CD4-positive, alpha-beta T cell treated with Interleukin-17A for 1 hour (primary cell): ENCODE results near the gene FBN2.
"Not testable (repeated sequence)": the region's sequence is repeated elsewhere in the genome, so short reads cannot be mapped to it uniquely, and the experiment has no call there.

ENCODE experiments used
- DNase-seq: peaks from one replicate; pipeline ENCODE4 v3.0.0-alpha.2; 2020

Gene FBN2

DNA sequence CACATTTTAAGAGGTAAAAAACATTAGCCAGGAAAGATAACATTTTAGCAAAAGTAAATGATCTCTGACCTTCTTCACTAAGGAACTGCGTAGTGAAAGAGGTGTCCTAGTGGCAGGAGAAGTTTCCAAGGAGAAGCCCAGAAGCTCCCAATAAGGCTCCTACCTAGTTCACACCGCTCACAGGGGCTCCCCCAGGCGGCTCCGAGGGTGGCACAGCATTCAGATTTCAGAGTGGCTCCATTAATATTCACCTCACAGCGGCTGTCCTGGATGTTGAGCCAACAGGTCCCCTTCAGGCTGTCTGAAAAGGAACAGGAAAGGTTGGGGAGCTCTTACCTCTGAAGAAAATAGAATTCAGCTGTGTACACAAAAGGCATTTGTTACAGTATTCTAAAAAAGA is 187.3 kb downstream of the FBN2 start:
- DNase-seq = no peak

DNA sequence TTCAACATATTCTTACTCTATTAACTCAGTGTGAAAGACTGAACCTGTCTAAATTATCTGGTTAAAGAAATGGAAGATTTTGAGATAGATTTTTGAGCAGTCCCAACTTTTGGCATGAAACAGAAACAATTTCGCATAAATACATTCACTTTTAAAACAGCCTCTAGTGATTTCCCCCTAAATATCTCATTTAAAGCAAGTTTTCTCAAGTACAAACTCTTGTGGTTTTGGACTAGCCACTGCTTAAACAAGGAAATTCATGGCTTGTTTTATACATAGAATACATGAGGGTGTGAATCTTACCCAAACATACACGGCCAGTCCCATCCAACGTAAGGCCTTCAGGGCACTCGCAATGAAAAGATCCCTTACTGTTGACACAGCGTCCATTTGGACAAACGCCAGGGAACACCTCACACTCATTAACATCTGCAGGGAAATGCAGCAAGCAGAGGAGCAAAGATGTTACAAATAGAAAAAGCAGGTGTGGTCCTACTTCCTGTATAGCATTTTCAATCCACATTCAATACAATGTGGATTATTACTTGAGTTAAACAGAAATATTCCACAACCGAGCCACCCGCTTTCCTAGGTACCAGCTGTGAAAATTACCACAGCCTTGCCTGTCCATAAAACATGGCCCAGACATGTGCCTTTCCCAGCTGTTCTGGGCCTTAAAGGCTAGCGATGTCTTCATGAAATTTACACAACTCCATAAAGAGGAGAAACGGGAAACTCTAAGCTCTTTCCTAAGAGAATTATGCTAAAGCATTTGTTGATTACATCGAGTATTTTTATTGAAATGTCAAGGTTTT is 188.8 kb downstream of the FBN2 start:
- no peak for DNase-seq

DNA sequence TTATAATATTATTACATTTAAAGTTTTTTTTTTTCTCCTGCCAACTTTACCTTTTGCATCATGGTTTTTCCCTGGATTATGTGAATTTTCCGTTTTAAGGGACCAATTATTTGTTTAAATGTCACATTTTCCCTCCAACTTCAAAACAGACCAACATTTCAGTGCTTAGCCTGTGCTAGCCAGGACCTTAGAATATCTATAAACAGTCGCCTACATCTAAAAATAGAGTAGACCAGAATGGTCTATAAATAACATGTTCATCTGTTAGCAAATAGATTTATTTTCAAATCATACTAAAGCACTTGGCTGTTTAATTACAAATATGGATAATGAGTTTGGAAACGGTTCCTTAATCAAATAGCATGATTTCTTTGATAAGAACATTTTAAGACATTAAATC is 192.0 kb downstream of the FBN2 start:
- no peak for DNase-seq

DNA sequence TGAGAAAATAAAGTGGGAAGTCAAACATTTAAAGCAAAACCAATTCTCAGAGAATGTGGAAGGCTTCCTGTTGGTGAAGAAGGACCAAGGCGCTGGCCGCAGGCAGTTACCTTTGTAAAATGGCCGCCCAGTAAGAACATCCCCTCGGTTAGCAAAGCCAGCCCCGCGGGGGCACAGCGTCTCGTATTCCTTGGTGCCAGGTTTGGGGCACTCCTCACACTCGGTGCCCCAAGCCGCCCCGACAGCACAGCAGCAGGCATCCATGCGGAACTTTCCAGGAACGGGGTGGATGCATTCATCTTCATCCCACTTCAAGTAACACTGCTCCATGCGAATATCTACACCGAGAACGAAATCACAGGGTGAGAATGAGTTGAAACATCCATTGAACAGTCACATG is 192.8 kb downstream of the FBN2 start:
- DNase-seq = no peak

DNA sequence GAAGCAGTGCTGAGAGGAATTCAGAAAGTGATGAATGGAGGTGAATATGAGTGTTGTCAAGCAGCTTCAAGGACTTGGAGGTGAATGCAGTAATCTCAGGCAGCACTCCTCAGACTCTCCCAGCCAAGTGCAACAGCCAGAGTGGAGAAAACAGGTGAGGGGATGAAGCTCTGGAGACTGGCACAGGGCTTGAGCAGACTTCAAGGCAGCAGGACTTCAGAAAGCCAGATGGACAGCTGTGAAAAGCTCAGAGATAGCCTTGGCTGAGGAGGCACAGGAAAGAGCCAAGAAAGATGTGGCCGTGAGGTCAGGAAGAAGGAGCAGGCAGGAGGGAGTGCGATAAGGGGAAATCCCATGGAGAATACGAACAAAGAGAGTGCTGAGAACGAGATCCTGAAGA is 194.9 kb downstream of the FBN2 start:
- no peak for DNase-seq

DNA sequence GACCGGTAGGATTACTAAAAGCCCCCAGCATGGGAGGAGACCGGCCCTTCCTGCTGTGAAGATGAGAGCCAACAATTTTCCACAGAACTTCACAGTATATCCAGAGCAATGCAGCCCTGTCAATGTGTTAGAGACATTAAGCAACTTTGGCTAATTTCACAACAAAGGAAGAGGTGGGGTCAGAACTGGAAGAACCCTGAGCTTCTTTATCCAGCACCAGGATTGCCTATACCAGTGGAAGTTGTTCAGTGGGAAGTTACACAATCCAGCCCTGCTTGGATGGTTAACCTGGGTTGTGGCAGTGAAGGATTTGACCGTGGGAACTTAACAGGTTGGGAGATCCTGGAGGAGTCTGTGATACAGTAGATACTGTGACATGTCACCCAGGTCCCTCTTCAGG is 197.0 kb downstream of the FBN2 start:
- no peak for DNase-seq

DNA sequence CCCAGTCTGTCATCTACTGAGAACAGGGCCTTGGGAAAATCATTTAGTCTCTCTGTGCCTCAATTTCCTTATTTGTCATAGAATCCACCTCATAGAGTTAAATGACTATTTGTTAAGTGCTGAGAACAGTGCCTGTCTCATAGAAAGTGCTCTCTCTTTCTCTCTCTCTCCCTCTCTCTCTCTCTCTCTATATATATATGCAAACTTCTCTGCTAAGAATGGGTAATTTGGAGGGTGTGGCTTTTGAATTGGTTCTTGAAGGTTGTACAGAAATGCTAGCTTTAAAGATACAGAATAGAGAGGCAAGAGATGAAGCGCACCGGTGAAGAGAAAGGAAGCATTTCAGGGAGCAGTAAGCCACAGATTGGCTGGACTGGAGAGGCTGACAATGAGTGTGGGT is 197.4 kb downstream of the FBN2 start:
- DNase-seq = no peak

DNA sequence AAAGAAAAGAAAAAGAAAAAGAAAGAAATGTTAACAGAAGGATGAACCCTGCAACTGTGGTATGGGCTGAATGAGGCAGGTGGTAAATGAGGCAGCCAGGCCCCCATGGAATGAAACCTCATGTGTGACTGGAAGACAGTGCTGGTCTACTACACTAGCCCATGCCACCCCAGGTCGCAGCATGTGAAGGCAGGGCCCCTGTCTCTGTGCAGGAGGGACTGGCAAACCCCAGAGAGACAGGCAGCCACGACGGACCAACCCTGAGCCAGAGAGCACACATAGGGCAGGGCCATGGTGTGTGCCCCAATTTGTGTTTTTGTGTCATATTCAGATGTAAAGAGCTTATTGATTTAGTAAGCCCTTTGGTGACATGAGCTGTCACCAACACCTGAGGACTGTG is 198.5 kb downstream of the FBN2 start:
- DNase-seq = no peak

DNA sequence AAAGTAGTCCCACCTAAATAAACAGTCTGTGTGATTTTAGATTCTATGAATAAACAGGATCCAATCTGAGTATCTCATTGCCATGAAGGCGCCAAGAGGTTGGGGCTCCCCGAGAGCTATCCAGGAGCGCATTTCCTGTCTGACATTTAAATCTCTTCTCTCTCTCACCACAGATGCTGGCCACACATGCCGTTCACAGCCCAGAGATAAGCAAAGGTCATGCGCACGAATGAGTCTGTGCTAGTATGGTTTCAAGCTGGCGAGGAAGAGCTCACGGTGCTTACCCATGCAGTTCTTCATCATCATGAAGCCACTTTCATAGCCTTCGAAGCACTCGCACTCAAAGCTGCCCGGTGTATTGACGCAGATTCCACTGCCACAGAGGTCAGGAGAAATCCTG is 199.4 kb downstream of the FBN2 start:
- no peak for DNase-seq

DNA sequence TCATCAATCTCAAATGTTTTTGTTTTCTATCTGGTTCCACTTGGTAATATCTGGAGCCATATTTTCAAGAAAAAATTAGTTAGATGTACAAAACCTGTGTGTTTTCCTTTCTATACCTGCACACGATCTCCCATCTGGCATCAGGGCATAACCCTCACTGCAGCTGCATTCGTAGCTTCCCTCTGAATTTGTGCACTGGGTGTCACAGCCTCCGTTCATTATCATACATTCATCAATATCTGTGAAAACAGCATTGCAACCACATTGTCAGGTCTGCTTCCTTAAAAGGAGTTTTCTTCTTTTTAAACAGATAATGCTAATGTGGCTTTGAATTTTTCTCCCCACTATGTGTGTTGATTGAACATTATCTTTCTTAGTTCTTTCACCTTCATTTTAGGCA is 202.7 kb downstream of the FBN2 start:
- no peak for DNase-seq

DNA sequence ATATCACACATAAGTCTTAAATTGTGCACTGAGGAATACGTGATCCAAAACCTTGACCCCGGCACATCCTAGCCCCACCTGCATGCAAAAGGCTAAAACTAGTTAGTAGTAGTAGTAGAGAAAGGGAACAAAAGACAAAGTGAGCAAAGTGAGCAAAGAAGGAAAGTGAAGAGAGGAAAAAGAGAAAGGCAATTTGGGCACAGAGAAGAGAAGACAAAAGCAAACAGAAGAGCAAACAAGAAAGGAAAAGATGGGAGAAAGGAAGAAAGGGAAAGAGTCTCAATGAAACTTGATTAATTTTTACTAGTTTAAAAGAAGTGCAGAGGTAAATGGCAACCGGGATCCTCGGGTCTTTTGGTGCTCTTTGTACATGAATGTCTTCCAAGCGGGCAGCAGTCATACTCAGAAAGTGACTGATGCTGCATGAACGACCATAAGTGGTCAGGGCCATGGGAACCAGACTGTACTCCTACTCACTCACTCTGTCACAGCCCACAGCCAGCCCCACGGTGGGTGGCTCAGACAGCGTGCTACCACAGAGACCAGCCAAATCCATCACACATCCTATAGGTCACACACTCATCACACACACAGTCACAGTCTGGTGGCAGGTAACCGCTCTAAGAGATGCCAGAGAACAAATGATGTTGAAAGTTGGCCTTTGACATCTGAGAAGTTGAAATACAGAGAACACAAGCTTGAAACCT is 203.9 kb downstream of the FBN2 start:
- DNase-seq = no peak

DNA sequence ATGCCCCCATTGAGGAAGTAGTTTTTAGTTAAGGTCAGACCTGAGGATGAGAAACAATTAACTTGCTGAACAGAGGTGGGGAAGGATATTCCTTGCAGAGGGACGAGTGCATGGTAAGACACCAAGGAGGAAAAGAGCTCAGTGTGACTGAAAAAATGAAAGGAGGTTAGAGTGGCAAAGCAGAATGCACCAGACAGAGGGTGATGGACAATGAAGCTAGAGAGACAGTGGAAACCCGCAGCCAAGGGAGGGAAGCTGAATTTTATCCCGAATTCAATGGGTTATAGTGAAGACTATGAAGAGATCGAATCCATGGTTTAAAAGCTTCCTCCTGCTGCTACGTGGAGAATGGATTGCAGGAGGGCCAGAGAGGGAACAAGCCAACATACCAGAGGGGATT is 206.8 kb downstream of the FBN2 start:
- DNase-seq = no peak

DNA sequence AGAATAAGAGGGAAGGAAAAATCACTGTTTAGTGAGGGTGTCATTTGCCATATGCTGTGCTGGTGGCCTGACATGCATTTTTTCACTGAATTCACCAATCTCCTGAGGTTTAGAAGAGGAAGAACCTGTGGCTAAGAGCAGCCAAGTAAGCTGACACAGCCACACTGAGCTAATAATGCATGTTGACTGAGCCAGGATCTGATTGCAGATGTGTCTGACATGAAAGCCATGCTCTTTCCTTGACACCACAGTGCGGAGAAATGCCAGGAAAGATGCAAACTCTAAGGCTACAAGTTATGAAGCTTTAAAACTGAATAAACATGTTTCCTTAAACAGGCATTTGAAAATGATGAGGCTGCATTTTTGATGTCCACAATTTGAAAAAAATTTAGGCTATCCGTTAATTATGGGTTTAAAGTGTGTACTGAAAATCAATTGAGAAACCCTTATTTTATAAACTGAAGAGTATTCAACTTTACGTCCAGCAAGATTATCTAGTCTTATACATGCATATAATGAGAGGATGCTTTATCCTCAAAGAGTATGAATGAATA is 208.6 kb downstream of the FBN2 start:
- no peak for DNase-seq

DNA sequence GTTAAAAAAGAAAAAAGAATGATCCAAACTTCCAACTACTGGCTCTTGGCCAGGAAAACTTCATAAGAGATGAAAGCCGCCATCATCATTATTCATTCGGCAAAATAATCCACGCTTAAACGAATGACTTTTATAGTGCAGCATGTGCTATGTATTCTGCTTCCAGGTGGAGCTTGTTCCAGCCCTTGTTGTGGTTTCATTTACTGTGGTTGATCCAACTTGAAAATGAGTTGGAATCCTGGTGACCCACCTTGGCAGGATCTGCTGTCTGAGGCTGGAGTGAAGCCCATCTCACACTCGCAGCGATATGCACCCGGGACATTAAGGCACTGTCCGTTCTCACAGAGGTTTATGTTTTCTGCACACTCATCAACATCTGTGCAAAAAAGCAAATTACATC is 209.6 kb downstream of the FBN2 start:
- no peak for DNase-seq

DNA sequence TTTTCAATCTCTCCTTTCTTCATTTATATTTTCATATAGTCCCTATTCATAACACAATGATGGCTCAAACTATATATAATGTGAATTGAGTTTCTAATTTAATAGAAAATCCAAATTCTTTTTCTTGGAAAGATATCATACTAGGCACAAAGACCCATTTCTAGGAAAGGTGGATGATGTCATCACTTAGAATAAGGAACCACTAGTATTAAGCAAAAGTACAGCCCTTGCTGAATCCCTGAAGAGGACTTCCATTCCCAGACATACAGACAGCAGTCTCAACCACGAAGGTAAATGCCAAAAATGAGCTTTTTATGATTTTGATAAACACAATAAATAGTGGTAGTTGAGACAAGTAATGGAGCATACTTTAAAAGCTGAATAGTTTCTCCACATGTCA is 210.0 kb downstream of the FBN2 start:
- DNase-seq = no peak

DNA sequence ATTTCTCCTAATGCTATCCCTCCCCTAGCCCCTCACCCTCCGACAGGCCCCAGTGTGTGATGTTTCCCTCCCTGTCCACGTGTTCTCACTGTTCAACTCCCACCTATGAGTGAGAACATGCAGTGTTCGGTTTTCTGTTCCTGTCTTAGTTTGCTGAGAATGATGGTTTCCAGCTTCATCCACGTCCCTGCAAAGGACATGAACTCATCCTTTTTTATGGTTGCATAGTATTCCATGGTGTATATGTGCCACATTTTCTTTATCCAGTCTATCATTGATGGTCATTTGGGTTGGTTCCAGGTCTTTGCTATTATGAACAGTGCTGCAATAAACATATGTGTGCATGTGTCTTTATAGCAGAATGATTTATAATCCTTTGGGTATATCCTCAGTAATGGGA is 216.6 kb downstream of the FBN2 start:
- not testable (repeated sequence) for DNase-seq

DNA sequence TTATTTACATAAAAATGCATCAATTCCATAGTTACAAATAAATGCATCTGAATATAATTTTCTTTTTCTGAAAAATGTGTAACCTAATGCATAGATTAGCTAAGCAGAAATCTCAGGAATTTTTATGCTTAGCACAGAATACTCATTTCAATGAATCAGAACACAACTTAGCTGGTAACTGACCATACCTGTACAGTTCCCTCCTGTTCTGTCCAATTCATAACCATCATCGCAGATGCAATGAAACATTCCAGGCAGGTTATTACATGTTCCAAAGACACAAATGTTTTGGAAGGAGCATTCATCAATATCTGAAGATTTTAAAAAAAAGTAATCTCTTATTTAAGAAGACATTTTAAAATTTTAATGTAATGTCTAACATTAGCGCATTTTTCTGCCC is 219.4 kb downstream of the FBN2 start:
- DNase-seq = no peak

DNA sequence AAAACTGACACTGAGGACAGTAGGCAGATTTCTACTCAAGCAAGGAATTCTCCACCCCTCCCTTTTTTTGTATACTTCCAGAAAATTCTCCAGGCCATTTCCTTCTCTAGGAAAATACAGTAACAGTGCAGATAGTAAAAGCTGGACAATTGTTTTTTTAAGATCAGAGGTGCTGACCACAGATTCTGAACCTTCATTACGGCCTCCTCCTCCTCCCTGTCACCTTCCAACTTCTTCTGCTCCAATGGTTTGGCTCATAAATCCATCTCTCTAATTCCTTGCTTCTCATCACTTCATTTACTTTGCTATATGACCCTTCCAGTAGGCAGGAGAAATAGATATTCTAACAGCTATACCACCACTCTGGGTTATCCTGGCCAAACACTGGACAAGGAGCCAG is 220.6 kb downstream of the FBN2 start:
- no peak for DNase-seq

DNA sequence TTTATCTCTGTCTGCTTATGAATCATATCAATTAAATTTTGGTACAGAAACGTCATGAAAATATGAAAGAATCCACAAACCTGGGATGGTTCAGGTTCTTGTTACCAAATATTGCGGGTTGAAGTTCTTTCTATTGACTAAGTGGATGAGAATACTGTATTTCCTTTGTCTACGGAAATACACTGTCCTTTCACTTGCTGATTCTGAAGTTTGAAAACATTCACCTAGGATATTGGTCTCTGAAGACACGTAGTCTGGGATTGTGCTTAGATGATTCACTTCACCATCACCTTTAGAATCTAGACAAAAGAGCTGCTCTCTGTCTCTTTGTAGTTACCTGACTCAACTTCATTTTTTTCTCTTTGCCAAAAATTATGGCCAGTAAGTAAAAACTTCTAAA is 222.4 kb downstream of the FBN2 start:
- DNase-seq = no peak

DNA sequence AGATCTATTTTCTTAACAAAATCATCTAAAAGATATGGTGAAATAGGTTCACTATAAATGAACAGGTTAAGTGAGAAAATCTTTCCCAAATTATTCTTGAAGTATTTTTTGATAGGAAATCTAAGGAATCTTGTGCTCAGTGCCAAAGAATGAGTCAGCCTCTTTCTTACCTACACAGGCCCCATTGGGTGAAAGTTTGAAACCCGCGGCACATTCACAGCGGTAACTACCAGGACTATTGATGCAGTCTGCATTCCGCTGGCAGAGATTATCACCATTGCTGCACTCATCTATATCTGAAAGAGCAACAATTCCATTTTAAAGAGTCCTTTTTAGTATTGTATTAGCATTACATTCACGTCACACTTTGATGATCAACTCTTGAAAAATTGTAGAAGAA is 232.7 kb downstream of the FBN2 start:
- no peak for DNase-seq

DNA sequence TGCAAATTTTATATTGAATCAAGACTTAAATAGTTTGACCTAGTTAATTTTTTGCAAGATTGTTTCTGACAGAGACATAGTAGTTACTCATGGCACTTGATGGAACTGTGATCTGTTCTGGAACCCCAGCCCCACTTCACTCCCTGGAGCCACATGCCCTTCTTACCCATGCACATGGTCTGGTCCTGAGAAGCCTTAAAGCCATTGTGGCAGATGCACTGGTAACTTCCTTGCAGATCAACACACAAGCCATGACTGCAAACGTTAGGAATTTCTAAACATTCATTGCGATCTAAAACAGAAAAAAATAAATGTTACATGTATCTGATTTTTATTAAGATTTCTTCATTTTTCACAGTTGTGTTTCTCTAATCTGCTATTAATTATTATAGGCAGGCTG is 233.3 kb downstream of the FBN2 start:
- no peak for DNase-seq

DNA sequence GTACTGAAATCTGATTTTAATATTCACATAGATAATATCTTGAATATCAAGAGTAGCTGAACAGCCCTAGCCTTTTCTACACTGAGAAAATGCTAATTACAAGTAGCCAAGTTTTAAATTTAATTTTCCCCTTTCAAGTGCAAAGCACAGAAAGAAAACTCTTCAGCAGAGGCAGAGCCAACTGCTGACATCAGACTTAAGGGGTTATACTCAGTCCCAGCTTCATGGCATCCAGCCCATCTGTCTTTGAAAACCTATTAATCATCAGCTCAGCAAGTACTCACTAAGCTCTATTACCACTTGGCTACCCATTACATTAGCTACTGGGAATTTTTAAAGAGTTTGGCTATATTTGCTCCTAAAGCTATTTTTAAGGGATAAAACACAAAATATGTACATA is 234.0 kb downstream of the FBN2 start:
- DNase-seq = no peak

DNA sequence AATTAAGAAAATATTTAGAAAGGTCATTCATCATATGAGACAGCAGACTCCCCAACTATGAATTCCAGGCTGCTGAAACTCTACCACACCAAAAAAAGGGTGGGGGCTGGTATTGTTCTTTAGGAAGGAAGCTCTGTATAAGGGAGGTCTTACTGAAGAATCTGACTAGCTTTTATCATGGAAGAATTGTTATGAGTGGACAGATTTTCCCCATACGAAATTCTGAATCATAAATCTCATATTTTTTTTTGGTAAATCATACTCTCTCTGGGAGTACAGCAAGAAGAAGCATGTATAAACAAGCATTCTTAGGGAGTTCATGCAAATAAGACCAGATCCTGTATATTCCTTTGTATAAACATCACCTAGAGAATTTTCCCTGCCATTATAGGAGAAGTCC is 234.5 kb downstream of the FBN2 start:
- DNase-seq = no peak

DNA sequence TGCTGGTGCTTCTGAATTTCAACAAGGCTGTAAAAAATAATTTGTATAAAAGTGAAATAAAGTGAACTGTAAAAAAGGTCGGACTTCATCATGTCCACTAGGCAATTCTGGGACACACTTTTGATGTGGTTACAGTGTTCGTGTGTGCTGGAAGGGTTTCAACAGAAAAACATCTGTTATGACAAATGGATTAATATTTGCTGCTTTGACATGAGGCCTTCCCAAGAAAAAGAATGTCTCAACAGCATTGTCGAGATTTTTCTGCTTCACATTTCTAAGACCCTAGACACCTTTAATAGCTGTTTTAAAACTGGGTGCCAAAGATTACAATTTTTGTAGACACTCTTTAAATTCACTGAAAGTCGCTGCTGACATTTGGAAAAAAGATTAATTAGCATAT is 237.9 kb downstream of the FBN2 start:
- no peak for DNase-seq
